G401.6 (cell line): ENCODE results near the gene GRIA1.
"Not testable (repeated sequence)": the region's sequence is repeated elsewhere in the genome, so short reads cannot be mapped to it uniquely, and the experiment has no call there.

Experiments used
- FAIRE-seq: peaks from 2 replicates; lab custom pipeline; 2012; peaks lifted over from hg19 to GRCh38; lab: Jason Lieb, UNC

GRIA1 gene

GRCh38 chr5:153849303-153850113 lies 359.0 kb downstream of the GRIA1 start:
- not testable (repeated sequence) for FAIRE-seq

GRCh38 chr5:153860195-153860886 lies 369.9 kb downstream of the GRIA1 start:
- FAIRE-seq: no peak

GRCh38 chr5:153862906-153863305 lies 372.4 kb downstream of the GRIA1 start:
- FAIRE-seq: not testable (repeated sequence)
